ENCODE results near the gene NMNAT1.

Gene NMNAT1

DNA sequence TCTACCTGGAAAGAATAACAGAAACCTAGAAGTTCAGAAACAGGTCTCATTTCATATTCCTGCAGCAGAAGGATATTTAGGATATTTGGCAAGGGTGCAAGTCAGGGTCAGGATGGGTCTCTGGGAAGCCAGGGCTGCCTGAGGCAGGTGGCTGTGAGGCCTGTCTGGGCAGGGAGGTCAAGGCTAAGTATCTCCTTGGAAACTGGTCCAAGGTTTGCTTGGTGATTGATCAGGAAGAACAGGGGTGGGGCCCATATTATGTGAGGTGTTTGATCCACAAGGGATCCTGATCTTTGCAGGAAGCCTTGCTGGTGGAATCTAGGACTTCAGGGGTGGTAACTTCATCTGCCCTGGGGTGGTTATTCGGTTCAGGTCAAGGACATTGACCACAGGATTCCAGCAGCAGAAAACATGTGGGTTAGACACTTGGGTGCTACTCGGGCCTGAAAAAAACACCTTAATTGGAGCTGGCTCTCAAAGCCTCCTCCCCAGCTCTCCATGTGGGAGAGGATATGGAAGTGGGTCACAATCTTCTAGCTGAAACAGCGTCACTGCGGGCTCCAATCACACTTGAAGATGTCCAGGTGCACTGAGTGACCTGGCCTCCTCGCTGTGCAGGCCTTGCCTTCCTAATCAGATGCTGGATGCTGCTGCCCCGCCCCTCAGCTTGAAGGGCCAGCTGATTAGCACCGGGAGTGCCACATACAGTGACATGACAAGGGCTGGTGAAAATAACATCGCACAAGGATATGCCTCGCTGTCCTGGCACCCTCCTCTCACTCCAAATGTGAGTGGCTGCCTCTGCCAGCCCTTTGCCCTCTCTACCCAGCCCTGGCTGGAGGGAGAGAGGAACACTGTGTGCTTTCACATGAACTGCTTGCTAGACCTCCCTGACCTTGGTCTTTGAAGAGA lies 41.9 kb upstream of the NMNAT1 start:
- Histone ChIP-seq H3K9ac (ENCODE audit: low read depth, low read length) (no peak overlapping the region), H3K4me2 (ENCODE audit: insufficient read depth, low read length) (no peak overlapping the region), H3K4me1 (ENCODE audit: insufficient read depth, low read length) (no peaks in the 10 kb centered on the region), H2AFZ (ENCODE audit: low read depth, low read length) (no peak overlapping the region), H3K36me3 (ENCODE audit: insufficient read depth, low read length) (no peaks in the 10 kb centered on the region), H3K79me2 (ENCODE audit: insufficient read depth, low read length) (no peaks in the 10 kb centered on the region; the same call in 1 of the 2 replicates), H3K27me3 (ENCODE audit: insufficient read depth, low read length, poor library complexity) (no peaks in the 10 kb centered on the region), H3K9me3 (ENCODE audit: insufficient read depth, low read length, severe bottlenecking) (no peaks in the 10 kb centered on the region), H3K27ac (ENCODE audit: low read length) (no peak overlapping the region), H4K20me1 (ENCODE audit: insufficient read depth, low read length) (peaks cover under 1% of the 10 kb centered on the region; the same call in 1 of the 2 replicates), H3K4me3 (ENCODE audit: low read depth in 1 of 2, low read length in 2 of 2) (no peak overlapping the region)
- DNase-seq (no peak), ATAC-seq (ENCODE audit: insufficient read depth, low read depth) (no peak)
- TF ChIP-seq CTCF (IDR thresholded peaks at IDR 0.05; ENCODE audit: borderline replicate concordance, extremely low read depth, low read length, poor library complexity, severe bottlenecking) (no peak), EZH2 (IDR thresholded peaks at IDR 0.05; ENCODE audit: borderline replicate concordance, low read depth, low read length, severe bottlenecking) (no peak)

DNA sequence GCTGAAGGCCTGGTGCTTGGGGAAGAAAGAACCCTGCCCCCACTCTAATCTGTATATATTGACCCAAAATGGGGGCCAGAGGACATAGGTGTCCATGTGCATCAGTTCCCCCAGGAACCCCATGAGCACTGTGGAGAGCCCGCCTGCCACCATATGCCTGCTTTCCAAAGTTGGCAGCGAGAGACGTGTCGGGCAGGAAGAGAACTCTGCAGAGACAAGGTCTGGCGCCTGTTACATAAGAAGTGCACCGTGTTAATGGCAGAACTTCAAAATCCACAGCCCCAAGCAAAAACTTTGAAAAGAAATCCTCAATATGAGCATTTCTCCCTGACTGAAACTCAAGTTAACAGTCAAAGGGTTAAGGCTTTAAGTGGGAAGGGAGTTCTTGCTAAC lies 41.2 kb upstream of the NMNAT1 start:
- H3K27me3 ChIP-seq (ENCODE audit: insufficient read depth, low read length, poor library complexity): no peaks in the 10 kb centered on the region
- no peak overlapping the region for H3K4me3 ChIP-seq (ENCODE audit: low read depth in 1 of 2, low read length in 2 of 2)
- peaks cover 3% of the 10 kb centered on the region; the same call in 1 of the 2 replicates for H4K20me1 ChIP-seq (ENCODE audit: insufficient read depth, low read length)
- H2AFZ ChIP-seq (ENCODE audit: low read depth, low read length): no peak overlapping the region
- no peaks in the 10 kb centered on the region for H3K9me3 ChIP-seq (ENCODE audit: insufficient read depth, low read length, severe bottlenecking)
- no peaks in the 10 kb centered on the region; the same call in 1 of the 2 replicates for H3K79me2 ChIP-seq (ENCODE audit: insufficient read depth, low read length)
- no peak overlapping the region for H3K27ac ChIP-seq (ENCODE audit: low read length)
- no peak overlapping the region for H3K4me2 ChIP-seq (ENCODE audit: insufficient read depth, low read length)
- no peaks in the 10 kb centered on the region for H3K36me3 ChIP-seq (ENCODE audit: insufficient read depth, low read length)
- H3K9ac ChIP-seq (ENCODE audit: low read depth, low read length): no peak overlapping the region
- TF ChIP-seq EZH2 (IDR thresholded peaks at IDR 0.05; ENCODE audit: borderline replicate concordance, low read depth, low read length, severe bottlenecking) (no peak), CTCF (IDR thresholded peaks at IDR 0.05; ENCODE audit: borderline replicate concordance, extremely low read depth, low read length, poor library complexity, severe bottlenecking) (no peak)
- no peaks in the 10 kb centered on the region for H3K4me1 ChIP-seq (ENCODE audit: insufficient read depth, low read length)
- no peak for ATAC-seq (ENCODE audit: insufficient read depth, low read depth)
- DNase-seq: no peak

- no peaks in the 10 kb centered on the region for H3K9me3 ChIP-seq (ENCODE audit: insufficient read depth, low read length, severe bottlenecking)
- no peak for TF ChIP-seq EZH2 (IDR thresholded peaks at IDR 0.05; ENCODE audit: borderline replicate concordance, low read depth, low read length, severe bottlenecking)
- no peak for ATAC-seq (ENCODE audit: insufficient read depth, low read depth)
- H3K27ac ChIP-seq (ENCODE audit: low read length): no peak overlapping the region
- peaks cover 17% of the 10 kb centered on the region for H3K4me1 ChIP-seq (ENCODE audit: insufficient read depth, low read length)
- peaks cover 3% of the 10 kb centered on the region; the same call in 1 of the 2 replicates for H4K20me1 ChIP-seq (ENCODE audit: insufficient read depth, low read length)
- no peak overlapping the region for H3K9ac ChIP-seq (ENCODE audit: low read depth, low read length)
- no peaks in the 10 kb centered on the region for H3K27me3 ChIP-seq (ENCODE audit: insufficient read depth, low read length, poor library complexity)
- no peak for DNase-seq
- no peak overlapping the region for H3K4me2 ChIP-seq (ENCODE audit: insufficient read depth, low read length)
- no peak overlapping the region for H2AFZ ChIP-seq (ENCODE audit: low read depth, low read length)
- no peaks in the 10 kb centered on the region for H3K36me3 ChIP-seq (ENCODE audit: insufficient read depth, low read length)
- no peaks in the 10 kb centered on the region; the same call in 1 of the 2 replicates for H3K79me2 ChIP-seq (ENCODE audit: insufficient read depth, low read length)
- H3K4me3 ChIP-seq (ENCODE audit: low read depth in 1 of 2, low read length in 2 of 2): no peak overlapping the region
Observed at GRCh38 chr1:9903801-9904527, 39.3 kb upstream of the NMNAT1 start.

DNA sequence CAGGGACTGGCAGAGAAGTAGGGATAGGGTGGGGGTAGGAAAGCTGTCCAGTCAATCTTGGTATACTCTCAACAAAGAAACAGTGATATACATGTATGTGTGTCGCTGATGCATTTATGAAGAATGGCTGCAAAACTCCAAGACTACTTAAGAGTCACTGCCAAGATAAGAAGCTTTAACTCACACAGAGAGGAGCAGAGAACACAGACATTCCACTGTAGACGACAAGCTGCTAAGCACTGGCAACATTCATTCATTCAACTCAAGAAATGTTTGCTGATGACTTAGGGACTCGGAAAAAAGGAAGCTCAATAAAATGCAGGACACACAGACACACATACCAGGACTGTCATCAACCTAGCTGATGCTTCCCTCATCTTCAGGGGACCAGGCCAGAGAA lies 38.7 kb upstream of the NMNAT1 start:
- Histone ChIP-seq H3K9ac (ENCODE audit: low read depth, low read length) (no peak overlapping the region), H3K4me1 (ENCODE audit: insufficient read depth, low read length) (peaks cover 23% of the 10 kb centered on the region), H3K27ac (ENCODE audit: low read length) (no peak overlapping the region), H4K20me1 (ENCODE audit: insufficient read depth, low read length) (peaks cover 3% of the 10 kb centered on the region; the same call in 1 of the 2 replicates), H3K4me2 (ENCODE audit: insufficient read depth, low read length) (no peak overlapping the region), H3K4me3 (ENCODE audit: low read depth in 1 of 2, low read length in 2 of 2) (no peak overlapping the region), H3K9me3 (ENCODE audit: insufficient read depth, low read length, severe bottlenecking) (no peaks in the 10 kb centered on the region), H3K27me3 (ENCODE audit: insufficient read depth, low read length, poor library complexity) (no peaks in the 10 kb centered on the region), H3K79me2 (ENCODE audit: insufficient read depth, low read length) (peaks cover 6% of the 10 kb centered on the region), H3K36me3 (ENCODE audit: insufficient read depth, low read length) (no peaks in the 10 kb centered on the region; the same call in 1 of the 2 replicates), H2AFZ (ENCODE audit: low read depth, low read length) (no peak overlapping the region)
- ATAC-seq (ENCODE audit: insufficient read depth, low read depth) (no peak), DNase-seq (no peak)
- TF ChIP-seq EZH2 (IDR thresholded peaks at IDR 0.05; ENCODE audit: borderline replicate concordance, low read depth, low read length, severe bottlenecking): no peak
- TF ChIP-seq CTCF (IDR thresholded peaks at IDR 0.05; ENCODE audit: borderline replicate concordance, extremely low read depth, low read length, poor library complexity, severe bottlenecking): no peak

All from DND-41 (cell line).